ENCODE data around the gene CFAP99. TPM values are rescaled to one million over a fixed set of nuclear protein-coding genes. Genes with fewer than 3 reads are reported as not detected.

The CFAP99 gene
- total RNA-seq, 1 experiment from 2014 or later = 0.33 TPM

GRCh38 chr4:2500547-2500946, 81.8 kb downstream of the CFAP99 start:
- no peak for TF ChIP-seq POLR2AphosphoS5 (IDR thresholded peaks at IDR 0.05; ENCODE audit: low read depth, low read length)
- no peak for TF ChIP-seq TCF7L2 (IDR thresholded peaks at IDR 0.05; ENCODE audit: low read depth, low read length)
- TF ChIP-seq, protein P1, sequence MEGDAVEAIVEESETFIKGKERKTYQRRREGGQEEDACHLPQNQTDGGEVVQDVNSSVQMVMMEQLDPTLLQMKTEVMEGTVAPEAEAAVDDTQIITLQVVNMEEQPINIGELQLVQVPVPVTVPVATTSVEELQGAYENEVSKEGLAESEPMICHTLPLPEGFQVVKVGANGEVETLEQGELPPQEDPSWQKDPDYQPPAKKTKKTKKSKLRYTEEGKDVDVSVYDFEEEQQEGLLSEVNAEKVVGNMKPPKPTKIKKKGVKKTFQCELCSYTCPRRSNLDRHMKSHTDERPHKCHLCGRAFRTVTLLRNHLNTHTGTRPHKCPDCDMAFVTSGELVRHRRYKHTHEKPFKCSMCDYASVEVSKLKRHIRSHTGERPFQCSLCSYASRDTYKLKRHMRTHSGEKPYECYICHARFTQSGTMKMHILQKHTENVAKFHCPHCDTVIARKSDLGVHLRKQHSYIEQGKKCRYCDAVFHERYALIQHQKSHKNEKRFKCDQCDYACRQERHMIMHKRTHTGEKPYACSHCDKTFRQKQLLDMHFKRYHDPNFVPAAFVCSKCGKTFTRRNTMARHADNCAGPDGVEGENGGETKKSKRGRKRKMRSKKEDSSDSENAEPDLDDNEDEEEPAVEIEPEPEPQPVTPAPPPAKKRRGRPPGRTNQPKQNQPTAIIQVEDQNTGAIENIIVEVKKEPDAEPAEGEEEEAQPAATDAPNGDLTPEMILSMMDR (IDR thresholded peaks at IDR 0.05) = no peak
- TF ChIP-seq, protein P2, sequence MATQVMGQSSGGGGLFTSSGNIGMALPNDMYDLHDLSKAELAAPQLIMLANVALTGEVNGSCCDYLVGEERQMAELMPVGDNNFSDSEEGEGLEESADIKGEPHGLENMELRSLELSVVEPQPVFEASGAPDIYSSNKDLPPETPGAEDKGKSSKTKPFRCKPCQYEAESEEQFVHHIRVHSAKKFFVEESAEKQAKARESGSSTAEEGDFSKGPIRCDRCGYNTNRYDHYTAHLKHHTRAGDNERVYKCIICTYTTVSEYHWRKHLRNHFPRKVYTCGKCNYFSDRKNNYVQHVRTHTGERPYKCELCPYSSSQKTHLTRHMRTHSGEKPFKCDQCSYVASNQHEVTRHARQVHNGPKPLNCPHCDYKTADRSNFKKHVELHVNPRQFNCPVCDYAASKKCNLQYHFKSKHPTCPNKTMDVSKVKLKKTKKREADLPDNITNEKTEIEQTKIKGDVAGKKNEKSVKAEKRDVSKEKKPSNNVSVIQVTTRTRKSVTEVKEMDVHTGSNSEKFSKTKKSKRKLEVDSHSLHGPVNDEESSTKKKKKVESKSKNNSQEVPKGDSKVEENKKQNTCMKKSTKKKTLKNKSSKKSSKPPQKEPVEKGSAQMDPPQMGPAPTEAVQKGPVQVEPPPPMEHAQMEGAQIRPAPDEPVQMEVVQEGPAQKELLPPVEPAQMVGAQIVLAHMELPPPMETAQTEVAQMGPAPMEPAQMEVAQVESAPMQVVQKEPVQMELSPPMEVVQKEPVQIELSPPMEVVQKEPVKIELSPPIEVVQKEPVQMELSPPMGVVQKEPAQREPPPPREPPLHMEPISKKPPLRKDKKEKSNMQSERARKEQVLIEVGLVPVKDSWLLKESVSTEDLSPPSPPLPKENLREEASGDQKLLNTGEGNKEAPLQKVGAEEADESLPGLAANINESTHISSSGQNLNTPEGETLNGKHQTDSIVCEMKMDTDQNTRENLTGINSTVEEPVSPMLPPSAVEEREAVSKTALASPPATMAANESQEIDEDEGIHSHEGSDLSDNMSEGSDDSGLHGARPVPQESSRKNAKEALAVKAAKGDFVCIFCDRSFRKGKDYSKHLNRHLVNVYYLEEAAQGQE (IDR thresholded peaks at IDR 0.05; ENCODE audit: insufficient read depth in 1 of 2, low read depth in 2 of 2, low read length in 1 of 2) = no peak
- no peak for TF ChIP-seq SIN3A (IDR thresholded peaks at IDR 0.05; ENCODE audit: borderline replicate concordance, insufficient read depth, low read depth, low read length)
- CTCF ChIA-PET = no interaction called here
- Histone ChIP-seq H3K36me3 (ENCODE audit: control insufficient read depth, insufficient read depth, low read length) (peaks cover 13% of the 10 kb centered on the region), H3K4me1 (ENCODE audit: control insufficient read depth, insufficient read depth, low read length) (no peaks in the 10 kb centered on the region), H3K4me3 (ENCODE audit: low read depth in 2 of 2, low read length in 2 of 2) (no peak overlapping the region), H3K27ac (ENCODE audit: low read length) (no peak overlapping the region), H3K9me3 (ENCODE audit: control insufficient read depth, insufficient read depth, low read depth, low read length) (no peaks in the 10 kb centered on the region), H3K27me3 (ENCODE audit: control insufficient read depth, insufficient read depth, low read length) (no peaks in the 10 kb centered on the region)
- in situ Hi-C loops (cut with HindIII; ENCODE audit: low pct_unique_long_range_greater_than_20kb, low sequenced_read_pairs) (no loop called here), intact Hi-C loops (cut with micrococcal nuclease; ENCODE audit: unreplicated experiment) (no loop called here)
- POLR2A ChIA-PET = no interaction called here
- no peak for ATAC-seq
- BruUV-seq (replicated peaks) = no TSS peak
- no peak for DNase-seq (ENCODE audit: low read depth, low spot score)

DNA sequence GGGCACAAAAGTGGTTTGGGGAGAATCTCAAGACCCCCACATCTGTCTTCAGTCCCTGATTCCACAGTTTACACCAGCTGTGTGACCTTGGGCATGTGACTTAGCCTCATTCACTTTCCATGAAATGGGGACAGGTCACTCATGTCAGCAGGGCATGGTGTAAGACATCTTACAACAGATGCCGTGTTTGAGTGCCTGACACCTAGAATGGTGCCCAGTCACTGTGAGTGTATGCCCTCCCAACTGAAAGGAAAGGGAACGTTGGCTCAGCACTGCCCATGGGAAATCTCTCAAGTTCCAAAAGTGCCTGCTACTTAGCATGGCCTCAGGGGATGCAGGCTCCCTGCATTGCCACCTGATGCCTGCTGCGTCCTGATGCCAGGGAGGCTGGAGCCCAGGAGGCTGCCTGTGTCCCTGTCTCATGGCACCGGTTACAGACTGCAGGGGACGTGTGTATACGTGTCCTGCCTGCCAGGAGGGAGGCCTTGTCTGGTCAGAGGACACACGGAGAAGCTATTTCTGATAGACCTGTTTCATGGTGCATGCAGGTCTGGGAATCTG, 82.4 kb downstream of the CFAP99 start:
- Histone ChIP-seq H3K9me3 (ENCODE audit: control insufficient read depth, insufficient read depth, low read depth, low read length) (no peaks in the 10 kb centered on the region), H3K27me3 (ENCODE audit: control insufficient read depth, insufficient read depth, low read length) (no peaks in the 10 kb centered on the region), H3K4me3 (ENCODE audit: low read depth in 2 of 2, low read length in 2 of 2) (no peak overlapping the region), H3K27ac (ENCODE audit: low read length) (no peak overlapping the region), H3K4me1 (ENCODE audit: control insufficient read depth, insufficient read depth, low read length) (no peaks in the 10 kb centered on the region), H3K36me3 (ENCODE audit: control insufficient read depth, insufficient read depth, low read length) (peaks cover 13% of the 10 kb centered on the region)
- TF ChIP-seq POLR2AphosphoS5 (IDR thresholded peaks at IDR 0.05; ENCODE audit: low read depth, low read length) = no peak
- TF ChIP-seq, protein P1 (IDR thresholded peaks at IDR 0.05) = no peak
- TF ChIP-seq TCF7L2 (IDR thresholded peaks at IDR 0.05; ENCODE audit: low read depth, low read length) = no peak
- TF ChIP-seq, protein P2 (IDR thresholded peaks at IDR 0.05; ENCODE audit: insufficient read depth in 1 of 2, low read depth in 2 of 2, low read length in 1 of 2) = no peak
- no peak for TF ChIP-seq SIN3A (IDR thresholded peaks at IDR 0.05; ENCODE audit: borderline replicate concordance, insufficient read depth, low read depth, low read length)
- DNase-seq (ENCODE audit: low read depth, low spot score) = no peak
- in situ Hi-C loops (cut with HindIII; ENCODE audit: low pct_unique_long_range_greater_than_20kb, low sequenced_read_pairs) = no loop called here
- POLR2A ChIA-PET = no interaction called here
- CTCF ChIA-PET = no interaction called here
- no peak for ATAC-seq
- intact Hi-C loops (cut with micrococcal nuclease; ENCODE audit: unreplicated experiment) = no loop called here
- BruUV-seq (replicated peaks) = no TSS peak

Data from Panc1 (cell line).